GM10266 (cell line): ENCODE results near the gene GRK6.

ENCODE experiments used
- DNase-seq: peaks from one replicate; pipeline ENCODE4 v3.0.0; 2012; ENCODE audit errors: extremely low spot score
- CTCF ChIP-seq: IDR thresholded peaks from 2 replicates; pipeline ENCODE4 v1.5.1; 2012; ENCODE audit warnings: mild to moderate bottlenecking, low read depth; ENCODE audit not compliant: control insufficient read depth, insufficient read depth; ENCODE audit errors: missing control alignments

GRK6 gene

DNA sequence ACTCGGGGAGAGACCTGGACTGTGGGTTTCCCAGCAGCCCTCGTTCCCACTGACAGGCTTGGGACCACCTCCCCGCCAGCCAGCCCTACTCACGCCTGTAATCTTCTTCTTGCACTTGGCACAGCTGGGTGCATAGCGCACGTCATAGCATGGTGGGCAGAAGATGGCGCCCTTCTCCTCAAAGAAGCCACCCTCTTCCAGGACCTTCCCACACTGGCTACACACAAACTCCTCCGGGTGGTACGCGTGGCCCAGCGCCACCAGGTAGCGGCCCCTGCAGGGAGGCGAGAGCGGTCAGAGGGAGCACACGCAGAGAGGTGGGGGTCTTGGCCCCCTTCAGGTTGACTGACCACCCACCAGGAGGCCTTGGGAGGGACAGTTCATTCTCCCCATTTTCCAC lies 61.5 kb downstream of the GRK6 start:
- DNase-seq = no peak
- TF ChIP-seq CTCF = peak; percentile 34

GRCh38 chr5:177489119-177489716 lies 62.7 kb downstream of the GRK6 start:
- TF ChIP-seq CTCF = no peak
- no peak for DNase-seq

GRCh38 chr5:177490311-177490991 lies 64.0 kb downstream of the GRK6 start:
- no peak for DNase-seq
- no peak for TF ChIP-seq CTCF

DNA sequence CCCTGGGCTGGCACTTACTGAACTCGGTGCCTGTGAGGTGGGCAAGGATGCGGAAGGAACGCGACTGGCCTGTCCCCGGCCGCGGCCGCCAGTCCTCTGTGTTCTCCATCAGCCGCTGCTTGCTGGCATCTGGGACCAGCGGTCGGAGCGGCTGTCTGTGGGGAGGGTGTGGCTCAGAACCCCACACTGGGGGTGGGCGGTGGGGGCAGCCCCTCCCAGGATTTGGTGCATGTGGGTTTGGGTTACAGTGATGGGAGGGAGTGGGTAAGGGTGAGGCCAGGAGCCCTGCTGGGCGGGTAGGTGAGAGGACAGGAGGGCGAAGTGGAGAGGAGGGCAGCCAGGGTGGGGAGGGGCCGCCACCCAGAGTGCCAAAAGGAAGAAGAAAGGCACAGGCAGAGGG lies 64.5 kb downstream of the GRK6 start:
- no peak for TF ChIP-seq CTCF
- DNase-seq = no peak

- peak; percentile 61 for TF ChIP-seq CTCF
These were observed 65.0 kb downstream of the GRK6 start for GRCh38 chr5:177491429-177491945.

GRCh38 chr5:177491983-177492746 lies 65.7 kb downstream of the GRK6 start:
- DNase-seq = no peak
- TF ChIP-seq CTCF = no peak

More at GRCh38 chr5:177491429-177491945, 65.0 kb downstream of the GRK6 start:
- no peak for DNase-seq
